ENCODE data around the gene VGLL4.

GRCh38 chr3:11568503-11569155 is 75.1 kb downstream of the VGLL4 start:
- TF ChIP-seq EZH2 (IDR thresholded peaks at IDR 0.05; ENCODE audit: insufficient read depth, poor library complexity, severe bottlenecking) (no peak), EZH2phosphoT487 (IDR thresholded peaks at IDR 0.05; ENCODE audit: insufficient read depth, low read depth) (no peak)

Data from GM23248 (cell line).